ENCODE data around the gene CHST6. TPM values are rescaled to one million over a fixed set of nuclear protein-coding genes. Genes with fewer than 3 reads are reported as not detected.
"Not testable (repeated sequence)": the region's sequence is repeated elsewhere in the genome, so short reads cannot be mapped to it uniquely, and the experiment has no call there.

The CHST6 gene
- total and polyA plus RNA-seq, 2 of the 8 experiments (the other 6 are each of a cell fraction or from before 2014, with no cell fraction given), result 18.2 to 25.4 TPM

DNA sequence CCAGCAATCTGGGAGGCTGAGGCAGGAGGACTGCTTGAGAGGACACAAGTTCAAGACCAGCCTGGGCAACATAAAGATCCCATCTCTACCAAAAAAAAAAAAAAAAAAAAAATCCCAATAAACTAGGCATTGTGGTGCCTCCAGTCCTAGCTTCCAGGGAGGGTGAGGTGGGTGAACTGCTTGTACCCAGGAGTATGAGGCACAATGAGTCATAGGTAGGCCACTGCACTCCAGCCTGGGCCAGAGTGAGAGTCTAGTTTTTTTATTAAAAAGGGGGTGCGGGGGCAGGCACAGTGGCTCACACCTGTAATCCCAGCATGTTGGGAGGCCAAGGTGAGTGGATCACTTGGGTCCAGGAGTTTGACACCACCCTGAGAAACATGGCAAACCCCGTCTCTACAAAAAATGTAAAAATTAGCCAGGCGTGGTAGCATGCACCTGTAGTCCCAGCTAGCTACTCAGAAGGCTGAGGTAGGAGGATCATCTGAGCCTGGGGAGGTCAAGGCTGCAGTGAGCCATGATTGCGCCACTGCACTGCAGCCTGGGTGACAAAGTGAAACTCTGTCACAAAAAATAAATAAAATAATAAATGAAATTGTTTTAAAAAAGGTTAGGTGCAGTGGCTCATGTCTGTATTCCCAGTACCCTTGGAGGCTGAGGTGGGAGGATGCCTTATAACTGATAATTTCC is 7.8 kb upstream of the CHST6 start (continued):
- no peak for TF ChIP-seq RNF2 (IDR thresholded peaks at IDR 0.05; ENCODE audit: borderline replicate concordance, low read depth, low read length, missing control alignments, poor library complexity, severe bottlenecking)
- TF ChIP-seq, protein P1, sequence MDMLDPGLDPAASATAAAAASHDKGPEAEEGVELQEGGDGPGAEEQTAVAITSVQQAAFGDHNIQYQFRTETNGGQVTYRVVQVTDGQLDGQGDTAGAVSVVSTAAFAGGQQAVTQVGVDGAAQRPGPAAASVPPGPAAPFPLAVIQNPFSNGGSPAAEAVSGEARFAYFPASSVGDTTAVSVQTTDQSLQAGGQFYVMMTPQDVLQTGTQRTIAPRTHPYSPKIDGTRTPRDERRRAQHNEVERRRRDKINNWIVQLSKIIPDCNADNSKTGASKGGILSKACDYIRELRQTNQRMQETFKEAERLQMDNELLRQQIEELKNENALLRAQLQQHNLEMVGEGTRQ (IDR thresholded peaks at IDR 0.05; ENCODE audit: low read length), result no peak

DNA sequence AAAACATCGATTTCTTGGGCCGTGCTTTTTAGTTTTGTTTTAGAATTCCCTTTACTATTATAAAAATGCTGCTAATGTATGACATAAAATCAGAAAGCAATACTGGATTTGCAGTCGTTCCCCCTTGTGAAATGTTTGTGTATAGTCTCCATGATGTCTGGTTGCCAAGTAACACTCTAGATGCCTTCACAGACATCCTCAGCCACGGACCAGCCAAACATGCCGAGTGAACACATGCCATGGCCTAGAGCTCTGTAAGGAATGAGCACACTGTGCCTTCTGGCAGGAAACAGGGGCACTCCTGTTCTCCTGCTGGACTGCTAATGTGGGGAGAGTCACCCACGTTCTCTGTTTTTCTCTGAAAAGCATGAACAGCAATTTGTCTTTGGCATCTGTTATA is 6.6 kb upstream of the CHST6 start:
- not testable (repeated sequence) for H4K91ac ChIP-seq (replicated peaks; ENCODE audit: insufficient read length, low read length); H4K20me1 ChIP-seq (replicated peaks in 1 of 2; ENCODE audit: control insufficient read depth in 1 of 2, insufficient read depth in 2 of 2, low read length in 2 of 2); H3K14ac ChIP-seq (ENCODE audit: insufficient read length); H3K56ac ChIP-seq (replicated peaks; ENCODE audit: insufficient read length, low read depth, low read length); H3K79me2 ChIP-seq (ENCODE audit: control insufficient read depth in 1 of 2, insufficient read depth in 2 of 2, low read length in 2 of 2); H3K9me3 ChIP-seq (ENCODE audit: insufficient read depth in 2 of 2, low read depth in 1 of 2, low read length in 1 of 2); H2BK120ac ChIP-seq (replicated peaks; ENCODE audit: low read depth, low read length); H3K4me2 ChIP-seq (ENCODE audit: insufficient read depth in 1 of 2, low read depth in 2 of 2, low read length in 2 of 2); H3K18ac ChIP-seq (ENCODE audit: extremely low read depth, low read length); H2BK5ac ChIP-seq (ENCODE audit: low read depth, low read length); H4K5ac ChIP-seq (ENCODE audit: insufficient read length, low read depth, low read length); H2BK20ac ChIP-seq (ENCODE audit: low read length); H3K23me2 ChIP-seq (ENCODE audit: low read depth, low read length); H3K36me3 ChIP-seq (ENCODE audit: control insufficient read depth in 2 of 4, insufficient read depth in 4 of 4, low read length in 3 of 4); H2AFZ ChIP-seq (ENCODE audit: low read length); H3K79me1 ChIP-seq (ENCODE audit: low read depth, low read length); H3K9ac ChIP-seq (replicated peaks in 1 of 4; ENCODE audit: extremely low read depth in 1 of 4, low read depth in 3 of 4, low read length in 3 of 4); H2AK5ac ChIP-seq (ENCODE audit: low read depth, low read length); H3K4ac ChIP-seq (replicated peaks; ENCODE audit: insufficient read length, low read depth, low read length); H3K27ac ChIP-seq (ENCODE audit: low read depth, low read length); H3K23ac ChIP-seq (ENCODE audit: insufficient read length); H4K8ac ChIP-seq (ENCODE audit: extremely low read depth, insufficient read depth, low read length); H3K4me3 ChIP-seq (ENCODE audit: extremely low read depth in 1 of 4, insufficient read depth in 2 of 4, low read depth in 3 of 4, low read length in 4 of 4); H2BK15ac ChIP-seq (ENCODE audit: low read length); H3K27me3 ChIP-seq (replicated peaks in 1 of 4; ENCODE audit: control insufficient read depth in 3 of 4, extremely low read depth in 1 of 4, insufficient read depth in 3 of 4, low read length in 3 of 4); H2BK12ac ChIP-seq (ENCODE audit: low read depth, low read length); DNase-seq (ENCODE audit: low read depth in 1 of 2, low spot score in 2 of 2); FAIRE-seq; H3K4me1 ChIP-seq (replicated peaks in 1 of 4; ENCODE audit: control insufficient read depth in 3 of 4, insufficient read depth in 4 of 4, low read length in 3 of 4)
- 89% methylated on average over 6 of the region's 6 CpGs; no CpG with 5 or more reads in 1 of the 2 experiments for WGBS, 2 experiments (ENCODE audit: extremely low coverage in 1 of 2, insufficient coverage in 1 of 2, insufficient read length in 1 of 2, insufficient replicate concordance in 2 of 2, low coverage in 1 of 2, low lambda C conversion rate in 2 of 2, missing lambda C conversion rate in 1 of 2)
- CTCF ChIA-PET (ENCODE audit: partially characterized antibody), result interaction anchor here (1.1 to 1.6 kb wide), 3 partner anchors 10 to 17 kb away, joined by 3 to 4 read pairs (median 3); no protein-coding TSS in a partner anchor
- POLR2A ChIA-PET (ENCODE audit: partially characterized antibody), result interaction anchor here (1.1 kb wide), 1 partner anchor 29 kb away, joined by 3 read pairs; no protein-coding TSS in a partner anchor
